Activated naive CD4-positive, alpha-beta T cell treated with anti-CD3 and anti-CD28 coated beads for 36 hours (primary cell): ENCODE measurements around the gene HLA-DQA1. TPM values are rescaled to one million over a fixed set of nuclear protein-coding genes. Genes with fewer than 3 reads are reported as not detected.
"Not testable (repeated sequence)": the region's sequence is repeated elsewhere in the genome, so short reads cannot be mapped to it uniquely, and the experiment has no call there.

ENCODE experiments used
- CTCF ChIA-PET: fragments of 350-600 bp; sonication (Branson Sonifier 250); formaldehyde crosslinking; loops from one replicate; lab custom pipeline; 2021; ENCODE audit warnings: antibody characterized with exemption; lab: Charles Lee
- DNase-seq: peaks from one replicate; pipeline ENCODE4 v3.0.0-alpha.2; 2020
- H3K27ac Mint-ChIP-seq: one replicate; pipeline ENCODE4 v1.8.0; 2021; ENCODE audit warnings: mild to moderate bottlenecking, mixed read lengths
- H3K27me3 Mint-ChIP-seq: one replicate; pipeline ENCODE4 v1.8.0; 2021; ENCODE audit warnings: low read depth, mixed read lengths
- H3K36me3 Mint-ChIP-seq: one replicate; pipeline ENCODE4 v1.8.0; 2021; ENCODE audit warnings: low read depth, mixed read lengths
- H3K4me1 Mint-ChIP-seq: one replicate; pipeline ENCODE4 v1.8.0; 2021; ENCODE audit warnings: low read depth, mixed read lengths
- H3K4me3 Mint-ChIP-seq: one replicate; pipeline ENCODE4 v1.8.0; 2021; ENCODE audit warnings: mild to moderate bottlenecking, moderate library complexity, mixed read lengths
- H3K9me3 Mint-ChIP-seq: one replicate; pipeline ENCODE4 v1.8.0; 2021; ENCODE audit warnings: mixed read lengths
- intact Hi-C: fragments of 100-400 bp; cut with micrococcal nuclease; formaldehyde crosslinking; loops from one replicate; pipeline ENCODE4 v1.15.1; 2023
- total RNA-seq, 2 experiments: library from RNA; stranded (reverse); gene quantifications; one replicate each; pipeline ENCODE4 v1.2.3, GENCODE V29; 2021

HLA-DQA1 gene
- under 1 TPM; 0.81 to 0.93 TPM for total RNA-seq

- no peaks in the 10 kb centered on the region for H3K9me3 Mint-ChIP-seq
- H3K27ac Mint-ChIP-seq = no peak within 1 kb of the TSS
- intact Hi-C loops = no loop called here
Measured at GRCh38 chr6:32637219-32637880, at the start of gene HLA-DQA1. HLA-DQA1 (plus strand) TSS chr6:32637406; CDS start chr6:32637459, 53 bp downstream.

GRCh38 chr6:32588156-32588555 is 49.0 kb upstream of the HLA-DQA1 start:
- peaks cover 7% of the 10 kb centered on the region for H3K27me3 Mint-ChIP-seq
- no peaks in the 10 kb centered on the region for H3K9me3 Mint-ChIP-seq
- intact Hi-C loops = loop anchor here (2.0 kb wide), 1 partner anchor 59 kb away; no protein-coding TSS in a partner anchor
- CTCF ChIA-PET = no interaction called here
- H3K4me1 Mint-ChIP-seq = no peaks in the 10 kb centered on the region
- no peak overlapping the region for H3K4me3 Mint-ChIP-seq
- H3K27ac Mint-ChIP-seq = no peak overlapping the region
- H3K36me3 Mint-ChIP-seq = no peaks in the 10 kb centered on the region
- no peak for DNase-seq

More at GRCh38 chr6:32637219-32637880, at the start of gene HLA-DQA1:
- peaks cover 7% of the 10 kb centered on the region for H3K27me3 Mint-ChIP-seq
- DNase-seq = no peak
- H3K36me3 Mint-ChIP-seq = no peaks in the 10 kb centered on the region
- peaks cover 10% of the 10 kb centered on the region for H3K4me1 Mint-ChIP-seq
- no peak within 1 kb of the TSS for H3K4me3 Mint-ChIP-seq
- CTCF ChIA-PET = no interaction called here

GRCh38 chr6:32589596-32590449 is 47.4 kb upstream of the HLA-DQA1 start, which contains the start of gene HLA-DRB1:
HLA-DRB1 (minus strand) TSS chr6:32589848; CDS start chr6:32589742, 106 bp downstream.
- CTCF ChIA-PET = no interaction called here

GRCh38 chr6:32590713-32591112 is 46.5 kb upstream of the HLA-DQA1 start:
- H3K9me3 Mint-ChIP-seq, H3K4me1 Mint-ChIP-seq, H3K27me3 Mint-ChIP-seq, H3K4me3 Mint-ChIP-seq, CTCF ChIA-PET, DNase-seq, intact Hi-C loops, H3K36me3 Mint-ChIP-seq, H3K27ac Mint-ChIP-seq: not testable (repeated sequence)

More at GRCh38 chr6:32589596-32590449, 47.4 kb upstream of the HLA-DQA1 start, which contains the start of gene HLA-DRB1:
- Mint-ChIP-seq H3K36me3 (no peaks in the 10 kb centered on the region), H3K27ac (no peak within 1 kb of the TSS), H3K4me1 (no peaks in the 10 kb centered on the region), H3K27me3 (peaks cover 7% of the 10 kb centered on the region), H3K9me3 (no peaks in the 10 kb centered on the region), H3K4me3 (peak within 1 kb of the TSS; percentile 44)
- intact Hi-C loops = loop anchor here (2.0 kb wide), 1 partner anchor 61 kb away; no protein-coding TSS in a partner anchor
- DNase-seq = no peak

GRCh38 chr6:32597024-32597423 is 40.2 kb upstream of the HLA-DQA1 start:
- no peaks in the 10 kb centered on the region for H3K27me3 Mint-ChIP-seq
- intact Hi-C loops = no loop called here
- H3K36me3 Mint-ChIP-seq = no peaks in the 10 kb centered on the region
- CTCF ChIA-PET = no interaction called here
- no peak for DNase-seq
- H3K4me3 Mint-ChIP-seq = no peak overlapping the region
- H3K4me1 Mint-ChIP-seq = no peaks in the 10 kb centered on the region
- no peaks in the 10 kb centered on the region for H3K9me3 Mint-ChIP-seq
- H3K27ac Mint-ChIP-seq = no peak overlapping the region

- Mint-ChIP-seq H3K27ac (no peak overlapping the region), H3K36me3 (no peaks in the 10 kb centered on the region), H3K27me3 (no peaks in the 10 kb centered on the region), H3K4me3 (no peak overlapping the region), H3K9me3 (no peaks in the 10 kb centered on the region), H3K4me1 (peaks cover 8% of the 10 kb centered on the region)
- no peak for DNase-seq
- CTCF ChIA-PET = interaction anchor here (1.0 kb wide), 1 partner anchor 189 kb away, joined by 3 read pairs; no protein-coding TSS in a partner anchor
- intact Hi-C loops = no loop called here
Measured at GRCh38 chr6:32602383-32602782, 34.8 kb upstream of the HLA-DQA1 start.

- H3K4me1 Mint-ChIP-seq = peaks cover 14% of the 10 kb centered on the region
- H3K9me3 Mint-ChIP-seq = no peaks in the 10 kb centered on the region
- DNase-seq = no peak
- CTCF ChIA-PET = interaction anchor here (1.0 kb wide), 1 partner anchor 190 kb away, joined by 3 read pairs; no protein-coding TSS in a partner anchor
- no peaks in the 10 kb centered on the region for H3K36me3 Mint-ChIP-seq
- no peak overlapping the region for H3K4me3 Mint-ChIP-seq
- intact Hi-C loops = no loop called here
- no peaks in the 10 kb centered on the region for H3K27me3 Mint-ChIP-seq
- H3K27ac Mint-ChIP-seq = no peak overlapping the region
Measured at GRCh38 chr6:32603222-32603621, 34.0 kb upstream of the HLA-DQA1 start.

- H3K4me3 Mint-ChIP-seq = no peak overlapping the region
- intact Hi-C loops = no loop called here
- H3K4me1 Mint-ChIP-seq = peaks cover 16% of the 10 kb centered on the region
Measured at GRCh38 chr6:32603888-32604287, 33.3 kb upstream of the HLA-DQA1 start.

GRCh38 chr6:32604434-32604877 is 32.8 kb upstream of the HLA-DQA1 start:
- Mint-ChIP-seq H3K27ac (no peak overlapping the region), H3K4me3 (no peak overlapping the region)

More at GRCh38 chr6:32603888-32604287, 33.3 kb upstream of the HLA-DQA1 start:
- CTCF ChIA-PET = no interaction called here
- DNase-seq = no peak
- Mint-ChIP-seq H3K27me3 (no peaks in the 10 kb centered on the region), H3K27ac (no peak overlapping the region), H3K36me3 (no peaks in the 10 kb centered on the region), H3K9me3 (no peaks in the 10 kb centered on the region)

GRCh38 chr6:32607263-32607987 is 29.8 kb upstream of the HLA-DQA1 start:
- Mint-ChIP-seq H3K4me1 (peaks cover 21% of the 10 kb centered on the region), H3K27me3 (no peaks in the 10 kb centered on the region), H3K4me3 (no peak overlapping the region), H3K9me3 (no peaks in the 10 kb centered on the region), H3K36me3 (no peaks in the 10 kb centered on the region), H3K27ac (no peak overlapping the region)
- CTCF ChIA-PET = no interaction called here
- intact Hi-C loops = no loop called here
- no peak for DNase-seq

More at GRCh38 chr6:32604434-32604877, 32.8 kb upstream of the HLA-DQA1 start:
- intact Hi-C loops = no loop called here
- Mint-ChIP-seq H3K36me3 (no peaks in the 10 kb centered on the region), H3K4me1 (peaks cover 16% of the 10 kb centered on the region), H3K9me3 (no peaks in the 10 kb centered on the region), H3K27me3 (no peaks in the 10 kb centered on the region)
- no peak for DNase-seq
- CTCF ChIA-PET = no interaction called here

- H3K36me3 Mint-ChIP-seq = no peaks in the 10 kb centered on the region
- no peaks in the 10 kb centered on the region for H3K9me3 Mint-ChIP-seq
- DNase-seq = no peak
- H3K4me1 Mint-ChIP-seq = peaks cover 21% of the 10 kb centered on the region
- H3K4me3 Mint-ChIP-seq = no peak overlapping the region
- CTCF ChIA-PET = no interaction called here
- intact Hi-C loops = no loop called here
- no peak overlapping the region for H3K27ac Mint-ChIP-seq
- H3K27me3 Mint-ChIP-seq = no peaks in the 10 kb centered on the region
Measured at GRCh38 chr6:32607988-32608298, 29.3 kb upstream of the HLA-DQA1 start.

- Mint-ChIP-seq H3K4me3 (no peak overlapping the region), H3K9me3 (no peaks in the 10 kb centered on the region), H3K4me1 (peaks cover 19% of the 10 kb centered on the region), H3K36me3 (no peaks in the 10 kb centered on the region), H3K27me3 (no peaks in the 10 kb centered on the region), H3K27ac (no peak overlapping the region)
- DNase-seq = no peak
- CTCF ChIA-PET = no interaction called here
- intact Hi-C loops = no loop called here
Measured at GRCh38 chr6:32608362-32608761, 28.8 kb upstream of the HLA-DQA1 start.
